GM11168 (cell line): ENCODE results near the gene KRTAP12-3.
"Not testable (repeated sequence)": the region's sequence is repeated elsewhere in the genome, so short reads cannot be mapped to it uniquely, and the experiment has no call there.

ENCODE experiments used
- in situ Hi-C: fragments of 300-500 bp; cut with MboI; formaldehyde crosslinking; loops from one replicate; pipeline ENCODE4 v1.12.0; 2022; ENCODE audit warnings: low sequenced_read_pairs; ENCODE audit not compliant: unreplicated experiment

Gene KRTAP12-3

GRCh38 chr21:44626673-44627143 is 31.0 kb upstream of the KRTAP12-3 start, which contains the start of gene KRTAP10-9:
KRTAP10-9 (plus strand) TSS chr21:44627093; CDS start chr21:44627172, 79 bp downstream.
- in situ Hi-C loops, result loop anchor here (5.0 kb wide), 1 partner anchor 74 kb away; the partner anchor contains the start of gene KRTAP10-2

- in situ Hi-C loops, result loop anchor here (5.0 kb wide), 1 partner anchor 75 kb away; the partner anchor contains the start of gene KRTAP10-2
Measured at GRCh38 chr21:44627181-44627822, 30.4 kb upstream of the KRTAP12-3 start.

GRCh38 chr21:44627831-44628233 is 29.9 kb upstream of the KRTAP12-3 start:
- in situ Hi-C loops, result loop anchor here (5.0 kb wide), 1 partner anchor 76 kb away; the partner anchor contains the start of gene KRTAP10-2

GRCh38 chr21:44628707-44629391 is 28.9 kb upstream of the KRTAP12-3 start:
- in situ Hi-C loops, result loop anchor here (5.0 kb wide), 1 partner anchor 77 kb away; the partner anchor contains the start of gene KRTAP10-2

- in situ Hi-C loops, result no loop called here
Measured at GRCh38 chr21:44630440-44630839, 27.3 kb upstream of the KRTAP12-3 start.

- in situ Hi-C loops, result no loop called here
Measured at GRCh38 chr21:44632067-44632466, 25.7 kb upstream of the KRTAP12-3 start.

GRCh38 chr21:44636209-44637017 is 21.3 kb upstream of the KRTAP12-3 start:
- in situ Hi-C loops, result no loop called here

- in situ Hi-C loops, result no loop called here
Measured at GRCh38 chr21:44637018-44637850, 20.5 kb upstream of the KRTAP12-3 start, which contains the start of gene KRTAP10-10. KRTAP10-10 (plus strand) TSS chr21:44637356; CDS start chr21:44637418, 62 bp downstream.

- in situ Hi-C loops, result not testable (repeated sequence)
Measured at GRCh38 chr21:44637851-44638348, 19.8 kb upstream of the KRTAP12-3 start.

GRCh38 chr21:44638506-44639330 is 19.0 kb upstream of the KRTAP12-3 start:
- in situ Hi-C loops, result not testable (repeated sequence)

- in situ Hi-C loops, result no loop called here
Measured at GRCh38 chr21:44639331-44639655, 18.4 kb upstream of the KRTAP12-3 start.

GRCh38 chr21:44640761-44641160 is 17.0 kb upstream of the KRTAP12-3 start:
- in situ Hi-C loops, result no loop called here

- in situ Hi-C loops, result no loop called here
Measured at GRCh38 chr21:44643741-44644310, 13.9 kb upstream of the KRTAP12-3 start.

- in situ Hi-C loops, result no loop called here
Measured at GRCh38 chr21:44644878-44645277, 12.9 kb upstream of the KRTAP12-3 start.

- in situ Hi-C loops, result not testable (repeated sequence)
Measured at GRCh38 chr21:44646366-44647221, 11.1 kb upstream of the KRTAP12-3 start, which contains the start of gene KRTAP10-11. KRTAP10-11 (plus strand) TSS chr21:44646414; CDS start chr21:44646459, 45 bp downstream.

- in situ Hi-C loops, result no loop called here
Measured at GRCh38 chr21:44647222-44647552, 10.5 kb upstream of the KRTAP12-3 start.

GRCh38 chr21:44648557-44649311 is 9.0 kb upstream of the KRTAP12-3 start:
- in situ Hi-C loops, result no loop called here
